A673 (cell line): Measurements from ENCODE around the gene RSBN1. TPM values are rescaled to one million over a fixed set of nuclear protein-coding genes. Genes with fewer than 3 reads are reported as not detected.

Experiments
- BruUV-seq: library from RNA; stranded (reverse); fragments of 400-500 nt; replicated peaks from 2 replicates; lab custom pipeline; 2021; lab: Mats Ljungman, UMichigan
- CTCF ChIA-PET: fragments of 300-600 bp; sonication (Branson Sonifier 250); formaldehyde crosslinking; loops from one replicate; lab custom pipeline; 2022; ENCODE audit warnings: antibody characterized with exemption; lab: Charles Lee
- POLR2A ChIA-PET: fragments of 300-600 bp; sonication (Branson Sonifier 250); formaldehyde crosslinking; loops from one replicate; lab custom pipeline; 2022; ENCODE audit warnings: antibody characterized with exemption; ENCODE audit not compliant: low non-redundant PET; lab: Charles Lee
- DNase-seq: peaks from one replicate; pipeline ENCODE4 v3.0.0-alpha.2; 2015; ENCODE audit warnings: low spot score
- H3K27ac ChIP-seq: fragments of 200-600 bp; sonication (generic); 2 replicates; pipeline ENCODE4 v1.5.1; 2016; ENCODE audit warnings: mixed run types, low read depth, mild to moderate bottlenecking, mixed read lengths, antibody characterized with exemption, low read length; ENCODE audit not compliant: poor library complexity, severe bottlenecking
- H3K27me3 ChIP-seq: fragments of 200-600 bp; sonication (generic); replicated peaks from 2 replicates; pipeline ENCODE4 v1.6.1; 2017; ENCODE audit warnings: mixed run types, low read depth, mild to moderate bottlenecking, mixed read lengths, antibody characterized with exemption, low read length; ENCODE audit not compliant: insufficient read depth, poor library complexity
- H3K36me3 ChIP-seq: fragments of 200-600 bp; sonication (generic); 2 replicates; pipeline ENCODE4 v1.6.1; 2016; ENCODE audit warnings: mixed run types, mild to moderate bottlenecking, mixed read lengths, antibody characterized with exemption, low read length; ENCODE audit not compliant: insufficient read depth, poor library complexity, severe bottlenecking
- H3K4me1 ChIP-seq: fragments of 200-600 bp; sonication (generic); 2 replicates; pipeline ENCODE4 v1.6.1; 2017; ENCODE audit warnings: mixed run types, mild to moderate bottlenecking, mixed read lengths, antibody characterized with exemption, low read length; ENCODE audit not compliant: insufficient read depth, poor library complexity, severe bottlenecking
- H3K4me3 ChIP-seq: fragments of 200-600 bp; sonication (generic); 2 replicates; pipeline ENCODE4 v1.5.1; 2016; ENCODE audit warnings: low read depth, mixed run types, mild to moderate bottlenecking, mixed read lengths, low read length; ENCODE audit not compliant: poor library complexity, severe bottlenecking
- H3K9me3 ChIP-seq: fragments of 200-600 bp; sonication (generic); 2 replicates; pipeline ENCODE4 v1.6.1; 2016; ENCODE audit warnings: mixed run types, low read depth, mild to moderate bottlenecking, mixed read lengths, antibody characterized with exemption, low read length; ENCODE audit not compliant: poor library complexity, severe bottlenecking
- EZH2 ChIP-seq: fragments of 200-600 bp; sonication (generic); IDR thresholded peaks from 2 replicates; pipeline ENCODE4 v1.6.1; 2017; ENCODE audit warnings: borderline replicate concordance, low read depth, mild to moderate bottlenecking, mixed read lengths, antibody characterized with exemption, low read length; ENCODE audit not compliant: poor library complexity, severe bottlenecking
- intact Hi-C: fragments of 100-400 bp; cut with micrococcal nuclease; formaldehyde crosslinking; loops from one replicate; pipeline ENCODE4 v1.10.0; 2022; ENCODE audit not compliant: unreplicated experiment
- total RNA-seq: library from RNA; stranded (reverse); gene quantifications from 2 replicates; pipeline ENCODE4 v1.2.3, GENCODE V29; 2021
- TF ChIP-seq, protein P1 (sequence below): fragments of 300-800, 200-600 bp; sonication (generic); conservative IDR thresholded peaks from 2 replicates; pipeline ENCODE4 v1.5.1; 2017; ENCODE audit warnings: low read depth, mild to moderate bottlenecking, antibody characterized with exemption, low read length, moderate library complexity, mixed read lengths

The RSBN1 gene
- total RNA-seq, 1 experiment from 2014 or later = 18.3 TPM

DNA sequence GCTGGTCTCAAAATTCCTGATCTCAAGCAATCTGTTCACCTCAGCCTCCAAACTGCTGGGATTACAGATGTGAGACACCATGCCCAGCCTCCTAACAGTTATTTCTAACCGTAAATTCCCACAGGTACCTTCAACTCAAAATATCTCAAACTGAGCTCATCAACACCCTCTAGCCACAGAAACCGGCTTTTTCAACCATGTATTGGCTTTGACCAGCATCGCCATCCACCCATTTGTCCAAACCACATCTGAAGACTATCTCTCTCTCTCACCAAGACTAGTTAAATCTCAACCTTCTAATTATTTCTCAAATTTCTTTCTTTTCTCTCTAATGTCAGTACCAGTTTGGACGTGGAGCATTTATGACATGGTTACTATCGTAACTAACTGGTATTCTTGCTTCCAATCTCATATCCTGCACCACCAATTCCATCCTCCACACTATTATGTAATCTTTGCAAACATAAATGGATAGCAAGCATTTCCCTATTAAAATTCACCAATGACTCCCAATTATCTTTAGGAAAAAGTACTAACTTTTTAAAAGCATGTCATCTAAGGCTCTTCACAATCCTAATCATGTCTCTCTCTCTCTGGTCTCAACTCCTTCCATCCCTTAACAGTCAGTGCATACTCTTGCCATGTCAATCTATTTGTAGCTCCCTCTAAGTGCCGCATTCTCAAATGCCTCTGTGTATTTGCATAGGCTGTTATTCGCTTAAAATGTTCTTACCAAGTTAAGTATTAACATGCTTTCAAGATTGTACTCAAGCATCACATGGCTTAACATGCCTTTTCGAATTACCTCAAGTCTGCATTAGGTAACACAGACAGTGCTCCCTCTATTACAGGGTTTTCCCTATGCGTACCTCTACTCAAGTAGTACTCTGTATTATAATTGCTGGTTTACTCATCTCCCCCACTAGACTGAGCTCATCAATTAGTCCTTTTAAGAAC is 18.1 kb downstream of the RSBN1 start:
- Histone ChIP-seq H3K27ac (no peak overlapping the region), H3K4me3 (no peak overlapping the region), H3K4me1 (no peaks in the 10 kb centered on the region), H3K9me3 (no peaks in the 10 kb centered on the region), H3K36me3 (peaks cover 13% of the 10 kb centered on the region), H3K27me3 (no peaks in the 10 kb centered on the region)
- TF ChIP-seq, protein P1, sequence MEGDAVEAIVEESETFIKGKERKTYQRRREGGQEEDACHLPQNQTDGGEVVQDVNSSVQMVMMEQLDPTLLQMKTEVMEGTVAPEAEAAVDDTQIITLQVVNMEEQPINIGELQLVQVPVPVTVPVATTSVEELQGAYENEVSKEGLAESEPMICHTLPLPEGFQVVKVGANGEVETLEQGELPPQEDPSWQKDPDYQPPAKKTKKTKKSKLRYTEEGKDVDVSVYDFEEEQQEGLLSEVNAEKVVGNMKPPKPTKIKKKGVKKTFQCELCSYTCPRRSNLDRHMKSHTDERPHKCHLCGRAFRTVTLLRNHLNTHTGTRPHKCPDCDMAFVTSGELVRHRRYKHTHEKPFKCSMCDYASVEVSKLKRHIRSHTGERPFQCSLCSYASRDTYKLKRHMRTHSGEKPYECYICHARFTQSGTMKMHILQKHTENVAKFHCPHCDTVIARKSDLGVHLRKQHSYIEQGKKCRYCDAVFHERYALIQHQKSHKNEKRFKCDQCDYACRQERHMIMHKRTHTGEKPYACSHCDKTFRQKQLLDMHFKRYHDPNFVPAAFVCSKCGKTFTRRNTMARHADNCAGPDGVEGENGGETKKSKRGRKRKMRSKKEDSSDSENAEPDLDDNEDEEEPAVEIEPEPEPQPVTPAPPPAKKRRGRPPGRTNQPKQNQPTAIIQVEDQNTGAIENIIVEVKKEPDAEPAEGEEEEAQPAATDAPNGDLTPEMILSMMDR = no peak
- no peak for TF ChIP-seq EZH2
- intact Hi-C loops = no loop called here
- BruUV-seq = no TSS peak
- POLR2A ChIA-PET = no interaction called here
- no peak for DNase-seq
- CTCF ChIA-PET = no interaction called here

DNA sequence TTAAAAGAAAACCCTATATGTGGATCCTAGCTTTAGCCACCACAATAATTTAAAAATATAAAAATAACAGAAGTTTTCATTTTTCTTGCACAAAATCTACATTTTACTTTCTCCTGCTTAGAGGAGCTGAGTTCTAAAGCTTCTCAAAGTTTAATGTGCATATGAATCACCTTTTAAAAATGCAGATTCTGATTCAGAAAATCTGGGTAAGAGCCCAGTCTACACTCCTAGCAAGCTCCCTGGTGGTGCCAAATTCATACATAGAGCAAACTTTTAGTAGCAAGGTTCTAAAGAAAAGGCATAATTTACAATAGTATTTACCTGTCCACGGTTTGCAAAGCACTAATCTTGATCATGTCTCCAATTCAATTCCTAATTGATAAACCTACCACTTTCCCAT is 19.3 kb downstream of the RSBN1 start:
- Histone ChIP-seq H3K36me3 (peaks cover 13% of the 10 kb centered on the region), H3K27me3 (no peaks in the 10 kb centered on the region), H3K27ac (no peak overlapping the region), H3K4me1 (no peaks in the 10 kb centered on the region), H3K4me3 (no peak overlapping the region), H3K9me3 (no peaks in the 10 kb centered on the region)
- intact Hi-C loops = no loop called here
- POLR2A ChIA-PET = no interaction called here
- no peak for TF ChIP-seq EZH2
- TF ChIP-seq, protein P1 = no peak
- no peak for DNase-seq
- no TSS peak for BruUV-seq
- CTCF ChIA-PET = no interaction called here

DNA sequence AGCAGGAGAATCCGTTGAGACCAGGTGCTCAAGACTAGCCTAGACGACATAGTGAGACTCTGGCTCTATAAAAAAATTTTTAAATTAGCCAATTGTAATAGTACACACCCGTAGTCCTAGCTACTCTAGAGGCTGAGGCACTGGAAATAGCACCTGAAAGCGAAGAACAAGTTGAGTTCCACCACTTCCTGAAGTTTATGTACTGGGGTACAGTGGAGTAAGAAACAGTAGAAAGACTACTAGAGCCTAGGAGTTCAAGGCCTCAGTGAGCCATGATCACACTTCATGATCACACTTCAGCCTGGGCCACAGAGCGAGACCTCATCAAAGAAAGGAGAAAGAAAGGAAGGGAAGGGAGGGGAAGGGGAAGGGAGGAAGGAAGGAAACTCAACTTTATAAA is 19.8 kb downstream of the RSBN1 start:
- BruUV-seq = no TSS peak
- no peaks in the 10 kb centered on the region for H3K27me3 ChIP-seq
- no peaks in the 10 kb centered on the region for H3K4me1 ChIP-seq
- no peak overlapping the region for H3K27ac ChIP-seq
- intact Hi-C loops = no loop called here
- ChIA-PET POLR2A (no interaction called here), CTCF (no interaction called here)
- DNase-seq = no peak
- peaks cover 13% of the 10 kb centered on the region for H3K36me3 ChIP-seq
- H3K4me3 ChIP-seq = no peak overlapping the region
- TF ChIP-seq, protein P1 = no peak
- TF ChIP-seq EZH2 = no peak
- H3K9me3 ChIP-seq = no peaks in the 10 kb centered on the region
